Kidney tubule cell (primary cell): ENCODE data around the gene NRXN3.

ENCODE experiments used
- DNase-seq: peaks from one replicate; pipeline ENCODE4 v3.0.0-alpha.2; 2018; ENCODE audit warnings: low spot score

Gene NRXN3

DNA sequence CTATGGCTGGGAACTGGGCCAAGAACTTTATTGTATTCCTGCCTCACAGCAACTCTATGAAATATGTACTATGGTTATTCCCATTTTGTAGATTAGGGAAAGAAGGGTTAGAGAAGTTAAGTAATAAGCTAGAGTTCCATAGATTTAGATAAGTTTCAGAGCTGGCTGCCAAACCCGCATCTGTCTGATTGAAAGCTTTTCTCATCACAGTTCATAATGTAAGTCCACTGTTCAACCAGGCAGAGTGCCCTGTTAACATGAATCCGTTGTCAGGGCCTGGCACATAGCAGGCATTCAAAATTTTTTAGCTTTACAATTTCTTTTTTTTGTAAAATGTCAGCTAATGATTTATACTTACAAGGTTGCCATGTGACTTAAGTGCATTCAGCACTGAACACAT, 467.3 kb downstream of the NRXN3 start:
- no peak for DNase-seq

DNA sequence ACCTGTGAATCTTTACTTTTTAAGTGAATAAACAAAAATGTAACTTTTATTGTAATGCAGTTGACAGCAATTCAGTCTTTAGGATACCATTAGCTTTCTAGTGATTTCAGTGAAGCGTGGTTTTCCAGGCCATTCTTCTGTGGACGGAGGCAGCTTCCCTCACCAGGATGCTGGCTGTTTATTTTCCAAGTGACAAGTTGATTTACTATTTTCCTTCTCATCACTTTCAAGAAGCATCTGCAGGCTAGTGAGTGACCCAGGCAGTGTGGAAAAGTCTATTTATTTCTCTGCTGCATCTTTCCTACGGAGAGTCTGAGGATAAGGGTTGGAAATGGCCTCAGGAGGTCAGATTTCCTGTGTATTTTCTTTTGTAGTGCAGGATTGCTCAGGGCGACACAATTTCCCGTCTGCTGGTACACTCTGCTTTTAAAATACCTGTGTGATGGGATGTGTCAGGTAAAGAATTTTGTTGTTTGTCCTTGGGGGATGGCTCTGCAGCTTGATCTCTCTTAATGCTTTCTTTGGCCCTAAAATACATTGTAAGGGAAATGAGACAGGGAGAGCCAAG, 467.8 kb downstream of the NRXN3 start:
- DNase-seq = no peak

DNA sequence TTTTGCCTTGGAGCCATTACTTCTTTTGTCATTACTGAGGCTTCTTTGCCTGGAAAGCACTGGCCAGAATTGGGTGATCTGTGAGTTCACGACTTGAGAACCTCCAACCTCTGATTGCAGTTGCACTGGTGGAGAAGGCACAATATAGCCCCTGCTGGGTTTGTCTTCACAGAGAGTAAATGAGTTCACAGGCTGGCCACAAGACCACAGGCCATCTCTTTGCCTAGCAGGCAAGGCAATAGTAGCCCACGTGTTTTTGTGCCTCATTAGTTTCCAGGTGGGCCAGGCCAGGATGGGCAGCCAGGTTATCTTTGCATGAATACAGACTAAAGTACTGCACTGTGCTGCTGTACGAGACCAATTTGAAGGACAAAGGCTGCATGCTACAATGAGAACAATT, 468.8 kb downstream of the NRXN3 start:
- no peak for DNase-seq

DNA sequence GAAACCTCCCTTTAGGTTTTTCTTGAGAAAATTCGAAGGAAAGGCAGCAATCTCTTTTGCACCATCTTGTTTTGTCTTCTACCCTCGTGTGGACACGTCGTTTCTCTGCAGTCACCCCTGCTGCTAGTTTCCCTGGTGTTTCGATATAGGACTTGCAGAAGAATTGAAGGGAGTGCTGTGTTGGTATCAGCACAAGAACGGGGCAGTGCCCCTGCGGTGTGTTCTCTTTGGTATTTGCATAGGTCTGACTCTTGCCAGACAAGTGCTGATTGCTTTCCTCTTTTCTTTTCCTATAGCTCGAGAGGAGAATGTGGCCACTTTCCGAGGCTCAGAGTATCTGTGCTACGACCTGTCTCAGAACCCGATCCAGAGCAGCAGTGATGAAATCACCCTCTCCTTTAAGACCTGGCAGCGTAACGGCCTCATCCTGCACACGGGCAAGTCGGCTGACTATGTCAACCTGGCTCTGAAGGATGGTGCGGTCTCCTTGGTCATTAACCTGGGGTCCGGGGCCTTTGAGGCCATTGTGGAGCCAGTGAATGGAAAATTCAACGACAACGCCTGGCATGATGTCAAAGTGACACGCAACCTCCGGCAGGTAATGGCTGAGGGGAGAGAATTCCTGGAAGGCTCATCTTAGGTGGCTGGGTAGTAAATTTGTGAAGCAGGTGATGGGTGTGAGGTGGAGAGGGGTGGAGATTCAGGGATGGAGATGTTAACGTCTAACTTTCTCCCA, 474.8 kb downstream of the NRXN3 start:
- DNase-seq = no peak

DNA sequence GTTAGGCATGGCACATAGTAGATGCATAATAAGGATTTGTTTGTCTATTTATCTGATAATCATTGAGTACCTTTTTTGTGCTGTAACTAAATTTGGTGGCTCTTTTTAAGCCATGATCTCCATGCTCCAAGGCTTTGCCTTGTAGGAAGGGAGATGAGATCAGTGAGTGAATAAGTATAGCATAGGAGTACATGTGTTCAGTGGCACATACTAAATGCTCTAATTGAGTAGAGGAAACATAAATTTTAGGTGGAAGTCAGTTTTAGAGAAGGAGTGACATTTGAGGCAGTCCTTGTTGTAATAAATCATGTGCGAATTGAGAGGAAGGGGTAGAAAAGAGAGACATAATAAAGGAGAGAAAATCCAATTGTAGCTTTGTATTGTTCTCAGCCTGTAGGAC, 482.6 kb downstream of the NRXN3 start:
- no peak for DNase-seq

DNA sequence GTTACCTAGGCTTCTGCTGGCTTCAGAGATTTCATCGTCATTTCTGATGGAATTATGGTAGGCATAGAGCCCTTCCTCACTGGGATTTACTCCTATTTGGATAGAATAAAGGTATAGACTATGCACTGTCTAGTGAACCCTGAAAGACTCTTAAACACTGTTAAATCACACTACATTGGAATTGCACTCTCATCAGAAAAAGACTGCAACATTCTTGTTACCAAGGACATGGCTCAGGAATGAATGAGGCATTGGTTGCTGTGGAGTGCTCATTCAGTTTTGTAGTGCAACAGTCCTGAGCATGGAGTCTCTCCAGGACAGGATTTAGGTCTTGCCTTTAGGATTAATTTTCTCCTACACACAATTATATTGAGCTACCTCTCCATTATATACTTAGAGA, 483.0 kb downstream of the NRXN3 start:
- DNase-seq = no peak

DNA sequence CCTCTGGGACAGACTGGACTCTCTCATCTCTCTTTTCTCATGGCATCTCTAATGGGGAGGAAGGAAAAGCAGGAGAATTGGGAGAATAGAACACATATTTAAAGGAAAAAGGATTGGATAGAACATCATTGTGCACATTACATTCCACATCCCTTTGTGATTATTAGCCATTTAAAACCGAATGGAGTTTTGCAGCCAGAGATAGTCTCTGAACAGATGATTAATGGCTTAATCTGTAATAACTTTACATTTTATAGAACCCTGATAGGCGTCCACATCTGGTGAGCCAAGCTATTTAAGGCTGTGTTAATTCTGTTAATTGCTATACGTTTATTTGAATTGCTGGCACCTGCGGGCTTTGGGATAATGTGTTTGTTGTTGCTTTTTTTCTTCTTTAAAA, 487.3 kb downstream of the NRXN3 start:
- no peak for DNase-seq

DNA sequence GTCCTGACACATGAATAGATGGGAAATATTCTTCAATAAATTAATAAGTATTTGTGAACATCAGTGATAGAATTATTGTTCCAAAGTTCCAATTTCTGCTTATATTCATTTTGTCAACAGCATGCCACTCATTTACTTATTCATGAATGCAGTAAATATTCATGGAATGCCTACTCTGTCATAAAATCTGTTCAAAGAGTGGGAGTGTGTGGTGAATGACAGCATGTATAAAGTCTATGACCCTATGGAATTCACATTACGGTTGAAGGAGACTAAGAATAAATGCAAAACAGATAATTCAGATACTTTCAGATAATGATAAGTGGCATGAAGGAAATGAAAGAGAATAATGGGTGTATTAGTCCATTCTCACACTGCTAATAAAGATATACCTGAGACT, 494.7 kb downstream of the NRXN3 start:
- DNase-seq = no peak

DNA sequence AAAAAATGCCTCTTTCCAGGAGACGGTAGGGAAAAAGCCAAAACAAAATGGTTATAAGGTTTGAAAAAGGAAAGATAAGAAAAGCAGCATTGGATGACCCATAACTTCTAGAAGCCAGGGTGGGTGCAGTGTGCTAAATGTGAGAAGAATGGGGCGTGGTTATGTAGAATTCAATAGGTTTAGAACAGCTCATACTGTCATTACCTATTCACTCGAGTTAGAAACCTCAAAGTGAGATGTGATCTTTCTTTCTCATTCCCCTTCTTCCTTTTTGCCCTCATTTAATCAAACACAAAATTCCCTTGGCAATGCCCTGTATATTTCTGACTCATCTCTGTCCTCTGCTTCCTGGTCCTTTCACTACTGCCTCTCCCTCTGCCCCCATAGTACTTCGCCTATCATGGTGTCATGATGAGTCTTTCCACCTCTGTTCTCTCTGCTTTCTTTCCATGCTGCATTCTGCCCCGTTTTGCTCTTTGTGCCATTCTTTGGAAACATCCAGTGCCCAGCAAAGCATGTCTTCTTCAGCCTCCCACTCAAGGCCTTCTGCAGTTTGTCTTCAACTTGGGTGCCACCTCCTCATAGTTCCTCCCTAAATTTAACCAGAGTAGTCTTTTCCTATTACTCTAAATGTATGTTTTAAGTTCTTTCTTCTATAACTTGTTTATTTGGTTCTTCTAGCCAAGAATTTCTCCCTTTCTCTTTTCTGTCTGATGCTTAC, 496.3 kb downstream of the NRXN3 start:
- peak; percentile 37 for DNase-seq

DNA sequence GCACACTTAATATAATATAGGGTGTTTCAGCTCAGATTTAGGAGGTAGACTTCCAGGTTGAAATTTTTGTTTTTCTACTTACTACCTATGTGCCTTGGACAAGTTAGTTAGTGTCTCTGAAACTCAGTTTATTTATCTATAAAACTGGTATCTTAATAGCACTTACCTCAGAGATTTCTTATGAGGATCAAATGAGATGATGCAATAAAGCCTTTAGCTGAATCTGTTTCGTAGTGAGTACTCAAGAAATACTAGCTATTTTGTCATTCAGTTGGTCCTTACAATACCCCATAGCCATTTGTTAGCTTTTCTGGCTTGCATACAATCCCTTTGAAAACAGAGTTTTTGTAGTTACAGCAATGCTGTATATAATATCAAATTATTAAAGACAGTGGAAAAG, 497.0 kb downstream of the NRXN3 start:
- DNase-seq = no peak

DNA sequence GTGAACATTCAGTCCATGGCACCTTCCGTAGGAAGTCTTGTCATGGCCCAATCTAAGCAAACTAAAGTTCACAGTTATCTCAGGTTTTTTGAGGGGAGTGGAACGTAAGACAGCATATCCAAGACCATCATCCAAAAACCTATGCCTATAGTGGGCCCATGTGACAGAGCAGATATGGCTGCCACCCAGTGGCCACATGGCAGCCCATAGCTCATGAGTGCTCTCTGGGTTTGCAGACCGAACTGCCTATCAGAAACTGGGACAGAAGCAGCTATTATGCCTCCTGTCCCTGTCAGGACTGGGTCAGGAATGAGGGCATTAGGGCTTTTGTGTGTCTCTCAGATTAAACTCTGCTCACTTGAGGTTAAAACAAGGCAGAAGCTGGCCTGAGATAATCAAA, 503.7 kb downstream of the NRXN3 start:
- DNase-seq = no peak

DNA sequence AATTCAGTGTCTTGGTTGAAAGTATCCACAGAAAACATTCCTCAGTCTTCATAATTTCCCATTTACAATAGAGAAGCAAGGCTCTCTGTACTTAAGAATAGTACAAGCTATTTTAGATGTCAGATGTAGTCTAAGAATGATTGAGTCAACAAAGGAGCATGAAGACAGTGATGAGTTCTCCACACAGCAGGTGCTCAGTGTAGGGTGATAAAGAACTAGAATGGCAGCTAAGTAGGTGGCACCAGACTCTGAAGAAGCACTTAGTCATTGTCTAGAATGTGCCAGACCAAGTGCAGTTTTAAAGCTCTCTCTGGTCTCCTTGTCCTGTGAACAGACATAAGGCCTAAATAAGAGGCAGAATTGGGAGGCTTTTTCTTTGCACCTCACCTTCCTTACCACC, 504.6 kb downstream of the NRXN3 start:
- DNase-seq = peak; percentile 5

DNA sequence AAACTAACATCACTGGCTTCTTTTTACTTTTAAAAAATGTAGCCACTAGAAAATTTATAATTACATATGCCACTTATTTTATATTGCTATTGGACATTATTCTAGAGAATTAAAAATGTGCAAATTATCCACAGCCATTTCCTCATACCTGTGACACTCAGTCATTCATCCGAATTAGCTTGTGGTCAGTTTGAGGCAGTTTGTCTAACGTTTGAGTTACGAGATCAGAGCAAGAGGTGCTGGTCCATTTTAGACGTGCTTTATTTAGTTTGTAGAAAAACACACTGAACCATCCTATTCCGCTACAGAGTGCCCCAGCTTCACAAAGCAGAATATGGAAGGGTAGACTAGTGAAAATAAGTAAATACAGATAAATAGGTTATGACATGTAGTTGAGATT, 513.0 kb downstream of the NRXN3 start:
- DNase-seq = peak; percentile 74

DNA sequence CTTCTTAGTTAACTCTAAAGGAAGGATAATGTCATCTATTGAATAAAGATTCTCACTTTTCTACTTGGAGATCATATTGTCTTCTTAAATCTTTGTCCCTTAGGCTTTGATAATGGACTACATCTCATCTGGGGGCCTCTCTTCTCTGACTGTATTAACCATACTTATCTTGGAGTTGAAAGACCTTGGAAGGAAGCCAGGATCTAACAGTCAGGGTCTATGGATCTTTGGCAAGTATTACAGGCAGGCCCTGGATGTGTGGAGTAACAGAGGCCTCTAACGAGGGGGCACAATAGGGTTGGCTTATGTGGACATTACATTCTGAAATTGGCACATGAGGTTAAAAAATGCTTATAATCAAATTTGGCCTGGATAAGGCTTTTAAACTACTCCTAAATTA, 513.8 kb downstream of the NRXN3 start:
- DNase-seq = peak; percentile 11

DNA sequence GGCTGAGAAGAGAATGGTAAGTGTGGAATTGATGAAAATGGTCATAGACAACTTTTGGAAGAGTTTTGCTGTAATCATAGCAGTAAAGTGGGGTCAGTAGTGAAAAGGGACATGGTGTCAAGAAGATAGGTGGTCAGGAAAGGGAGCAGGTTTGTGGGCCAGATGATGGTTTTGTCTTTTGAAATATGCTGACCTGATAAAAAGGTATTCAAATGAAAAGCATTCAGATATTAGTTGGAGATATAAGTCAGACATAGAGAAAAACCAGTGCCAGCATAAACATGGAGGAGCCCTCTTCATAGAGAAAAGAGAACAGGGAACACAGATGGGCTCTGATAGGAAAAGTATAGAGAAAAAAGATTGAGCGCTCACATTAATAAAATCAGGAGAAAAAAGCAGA, 518.3 kb downstream of the NRXN3 start:
- no peak for DNase-seq

DNA sequence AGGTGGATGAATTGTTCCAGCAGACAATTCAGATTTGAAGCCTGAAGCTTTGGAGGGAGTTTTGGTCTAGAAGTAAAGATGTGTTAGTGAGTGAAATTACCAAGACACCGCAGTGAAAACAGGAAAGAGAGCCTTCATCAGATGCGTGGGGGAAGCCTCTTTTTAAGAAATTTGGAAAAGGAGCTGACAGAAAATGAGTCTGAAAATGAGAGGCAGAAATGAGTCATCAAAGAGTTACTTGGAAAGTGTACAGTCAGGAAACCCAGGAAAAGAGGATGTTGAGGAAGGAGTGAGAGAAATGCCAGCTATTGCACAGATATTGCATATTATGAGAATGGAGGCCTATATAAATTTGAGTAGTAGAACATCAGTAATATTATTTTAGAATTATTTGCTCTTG, 520.7 kb downstream of the NRXN3 start:
- DNase-seq = no peak

DNA sequence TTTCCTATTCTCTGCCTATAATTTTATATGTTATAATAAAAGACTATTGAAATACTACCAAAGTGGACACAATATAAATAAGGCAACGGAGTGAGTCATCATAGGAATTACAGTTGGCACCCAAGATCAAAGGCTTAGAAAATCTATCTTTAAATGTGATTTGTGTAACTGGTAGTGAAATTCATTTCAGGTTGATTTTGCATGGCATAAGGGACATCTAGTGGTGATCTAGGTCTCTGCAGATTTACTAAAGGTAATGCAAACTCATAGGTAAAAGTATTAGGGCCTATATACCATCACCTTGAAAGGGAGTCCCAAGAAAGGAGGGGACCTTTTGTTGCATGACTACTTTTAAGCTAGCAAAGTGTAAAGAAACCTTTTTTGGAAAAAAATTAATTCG, 527.2 kb downstream of the NRXN3 start:
- peak; percentile 53 for DNase-seq

DNA sequence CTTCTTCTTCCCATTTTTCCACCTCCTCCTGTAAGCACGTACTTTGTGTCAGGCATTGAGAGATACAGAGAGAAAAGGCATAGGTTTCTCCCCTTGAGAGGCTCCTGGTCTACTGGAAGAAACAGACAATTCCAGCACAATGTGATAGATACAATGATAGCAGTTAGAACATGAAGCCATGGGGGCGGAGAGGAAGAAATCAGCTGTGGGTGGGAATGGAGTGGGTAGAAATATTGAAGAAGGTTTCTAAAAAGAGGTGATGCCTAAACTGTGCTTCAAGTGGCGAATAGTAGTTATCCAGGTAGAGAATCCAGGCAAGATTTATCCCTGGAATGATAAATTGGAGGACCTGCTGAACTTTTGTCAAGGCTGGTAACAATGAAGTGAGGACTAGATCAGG, 528.8 kb downstream of the NRXN3 start:
- no peak for DNase-seq

DNA sequence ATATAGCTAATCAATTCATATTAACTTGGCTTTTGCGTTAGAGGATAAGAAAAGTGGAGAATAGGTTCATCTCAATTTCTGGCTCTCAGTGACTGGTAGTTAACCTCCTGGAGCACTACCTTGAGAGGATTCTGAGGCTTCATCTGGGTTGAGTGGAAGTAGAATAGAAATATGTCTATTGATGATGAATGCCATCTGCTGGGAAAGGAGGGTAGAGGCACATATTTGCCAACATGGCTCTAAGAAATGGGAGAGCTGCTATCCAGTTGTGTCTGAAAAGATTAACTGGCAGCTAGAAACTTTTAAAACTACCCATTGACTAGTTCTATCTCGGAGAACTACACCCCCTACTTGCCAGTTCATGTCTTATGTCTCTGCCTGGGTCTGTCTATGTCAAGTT, 530.1 kb downstream of the NRXN3 start:
- DNase-seq = no peak

DNA sequence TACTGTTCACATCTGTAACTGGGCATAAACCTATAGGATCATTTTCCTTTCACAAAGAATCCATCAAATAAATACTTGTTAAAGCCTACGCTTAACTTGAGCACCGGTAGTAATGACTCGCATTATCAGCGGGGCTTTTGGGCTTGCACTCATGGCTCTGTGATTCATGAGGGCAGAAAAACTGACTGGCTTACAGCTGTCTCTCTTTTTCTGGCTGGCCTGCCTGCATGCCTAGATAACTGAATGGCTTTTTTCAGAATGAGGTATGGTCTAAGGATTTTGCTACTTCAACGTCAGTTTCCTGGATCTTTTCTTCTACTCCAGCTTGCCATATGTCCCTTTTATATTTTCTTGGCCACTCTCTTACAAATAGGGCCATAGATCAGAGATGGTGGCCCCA, 531.1 kb downstream of the NRXN3 start:
- peak; percentile 8 for DNase-seq

DNA sequence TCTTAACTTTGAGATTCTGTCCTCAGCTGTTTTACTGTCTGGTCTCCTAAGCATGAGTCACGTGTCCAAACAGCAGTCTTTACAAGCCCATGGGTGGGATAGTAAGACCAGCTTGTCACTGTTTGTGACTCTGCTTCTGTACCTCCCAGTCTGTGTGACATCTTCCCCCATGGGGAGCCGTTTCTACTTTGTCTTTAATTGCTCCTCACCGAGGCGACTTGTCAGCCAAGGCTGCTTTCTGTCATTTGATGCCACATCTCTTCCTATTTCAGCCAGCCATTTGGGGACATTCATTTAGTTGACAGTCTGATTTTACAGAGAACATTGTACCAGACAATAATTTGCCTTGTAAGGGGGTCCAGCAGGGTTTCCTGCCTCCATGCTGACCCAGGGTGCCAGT, 534.8 kb downstream of the NRXN3 start:
- DNase-seq = no peak

DNA sequence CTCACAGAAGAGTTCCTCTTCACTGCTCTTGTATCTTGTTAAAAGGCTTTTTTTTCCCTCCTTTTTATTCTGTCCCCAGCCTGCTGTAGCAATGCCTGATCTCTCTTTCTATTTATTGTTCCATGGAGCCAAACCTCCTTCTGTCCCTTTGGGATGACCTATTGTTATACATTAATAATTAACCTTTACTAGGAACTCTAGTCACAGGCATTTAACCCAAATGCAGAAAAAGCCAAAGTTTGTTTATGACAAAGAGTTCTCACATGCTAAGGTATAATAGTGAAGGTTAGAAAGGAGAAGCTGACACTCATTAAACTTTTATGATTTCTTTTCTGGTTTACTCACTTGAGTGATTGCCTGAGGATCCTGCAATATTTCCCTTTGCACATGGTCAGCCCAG, 535.8 kb downstream of the NRXN3 start:
- DNase-seq = peak; percentile 8

DNA sequence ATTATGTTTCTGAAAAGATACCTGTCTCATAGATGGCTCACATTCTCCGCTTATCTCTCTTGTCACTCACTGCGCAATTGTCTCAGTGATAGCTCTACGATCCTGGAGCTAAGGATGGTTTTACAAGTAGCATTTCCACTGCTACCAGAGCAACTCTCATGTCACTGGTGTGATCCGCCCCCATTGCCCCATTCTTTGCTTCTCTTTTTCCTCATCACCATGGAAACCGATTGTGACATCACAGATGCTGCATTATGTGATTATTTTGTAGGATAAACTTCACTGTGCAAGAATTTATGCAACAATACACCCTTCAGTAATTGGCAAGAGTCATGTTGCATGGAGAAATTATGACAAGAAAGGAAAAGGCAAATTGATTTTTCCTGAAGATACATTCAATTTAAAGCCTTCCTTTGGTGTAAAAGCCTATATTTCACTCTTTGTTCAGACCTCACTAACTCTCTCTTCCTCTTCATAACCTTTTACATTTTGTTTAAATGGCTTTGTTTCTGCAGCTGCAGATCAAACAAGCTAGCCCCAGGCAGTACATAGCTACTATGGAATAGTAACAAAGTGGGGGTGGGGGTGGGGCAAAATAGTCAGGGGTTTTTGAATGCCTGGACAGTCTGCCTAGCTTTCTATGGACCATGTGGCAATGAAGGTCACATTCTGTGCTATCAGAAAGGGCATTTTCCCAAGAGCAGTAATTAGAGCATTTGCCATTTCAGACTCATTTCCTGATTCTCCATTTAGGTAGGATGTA, 539.8 kb downstream of the NRXN3 start:
- no peak for DNase-seq
